A673 (cell line): Measurements from ENCODE around the gene ATP2B1. TPM values are rescaled to one million over a fixed set of nuclear protein-coding genes. Genes with fewer than 3 reads are reported as not detected.

Experiments used
- BruUV-seq: library from RNA; stranded (reverse); fragments of 400-500 nt; replicated peaks from 2 replicates; lab custom pipeline; 2021; lab: Mats Ljungman, UMichigan
- CTCF ChIA-PET: fragments of 300-600 bp; sonication (Branson Sonifier 250); formaldehyde crosslinking; loops from one replicate; lab custom pipeline; 2022; ENCODE audit warnings: antibody characterized with exemption; lab: Charles Lee
- POLR2A ChIA-PET: fragments of 300-600 bp; sonication (Branson Sonifier 250); formaldehyde crosslinking; loops from one replicate; lab custom pipeline; 2022; ENCODE audit warnings: antibody characterized with exemption; ENCODE audit not compliant: low non-redundant PET; lab: Charles Lee
- DNase-seq: peaks from one replicate; pipeline ENCODE4 v3.0.0-alpha.2; 2015; ENCODE audit warnings: low spot score
- H3K27ac ChIP-seq: fragments of 200-600 bp; sonication (generic); 2 replicates; pipeline ENCODE4 v1.5.1; 2016; ENCODE audit warnings: mixed run types, low read depth, mild to moderate bottlenecking, mixed read lengths, antibody characterized with exemption, low read length; ENCODE audit not compliant: poor library complexity, severe bottlenecking
- H3K27me3 ChIP-seq: fragments of 200-600 bp; sonication (generic); replicated peaks from 2 replicates; pipeline ENCODE4 v1.6.1; 2017; ENCODE audit warnings: mixed run types, low read depth, mild to moderate bottlenecking, mixed read lengths, antibody characterized with exemption, low read length; ENCODE audit not compliant: insufficient read depth, poor library complexity
- H3K36me3 ChIP-seq: fragments of 200-600 bp; sonication (generic); 2 replicates; pipeline ENCODE4 v1.6.1; 2016; ENCODE audit warnings: mixed run types, mild to moderate bottlenecking, mixed read lengths, antibody characterized with exemption, low read length; ENCODE audit not compliant: insufficient read depth, poor library complexity, severe bottlenecking
- H3K4me1 ChIP-seq: fragments of 200-600 bp; sonication (generic); 2 replicates; pipeline ENCODE4 v1.6.1; 2017; ENCODE audit warnings: mixed run types, mild to moderate bottlenecking, mixed read lengths, antibody characterized with exemption, low read length; ENCODE audit not compliant: insufficient read depth, poor library complexity, severe bottlenecking
- H3K4me3 ChIP-seq: fragments of 200-600 bp; sonication (generic); 2 replicates; pipeline ENCODE4 v1.5.1; 2016; ENCODE audit warnings: low read depth, mixed run types, mild to moderate bottlenecking, mixed read lengths, low read length; ENCODE audit not compliant: poor library complexity, severe bottlenecking
- H3K9me3 ChIP-seq: fragments of 200-600 bp; sonication (generic); 2 replicates; pipeline ENCODE4 v1.6.1; 2016; ENCODE audit warnings: mixed run types, low read depth, mild to moderate bottlenecking, mixed read lengths, antibody characterized with exemption, low read length; ENCODE audit not compliant: poor library complexity, severe bottlenecking
- EZH2 ChIP-seq: fragments of 200-600 bp; sonication (generic); IDR thresholded peaks from 2 replicates; pipeline ENCODE4 v1.6.1; 2017; ENCODE audit warnings: borderline replicate concordance, low read depth, mild to moderate bottlenecking, mixed read lengths, antibody characterized with exemption, low read length; ENCODE audit not compliant: poor library complexity, severe bottlenecking
- intact Hi-C: fragments of 100-400 bp; cut with micrococcal nuclease; formaldehyde crosslinking; loops from one replicate; pipeline ENCODE4 v1.10.0; 2022; ENCODE audit not compliant: unreplicated experiment
- total RNA-seq: library from RNA; stranded (reverse); gene quantifications from 2 replicates; pipeline ENCODE4 v1.2.3, GENCODE V29; 2021
- TF ChIP-seq, protein P1 (sequence below): fragments of 300-800, 200-600 bp; sonication (generic); conservative IDR thresholded peaks from 2 replicates; pipeline ENCODE4 v1.5.1; 2017; ENCODE audit warnings: low read depth, mild to moderate bottlenecking, antibody characterized with exemption, low read length, moderate library complexity, mixed read lengths

Gene ATP2B1
- total RNA-seq, 1 experiment from 2014 or later: 44.2 TPM

GRCh38 chr12:89733579-89734201, 25.1 kb upstream of the ATP2B1 start:
- POLR2A ChIA-PET: no interaction called here

DNA sequence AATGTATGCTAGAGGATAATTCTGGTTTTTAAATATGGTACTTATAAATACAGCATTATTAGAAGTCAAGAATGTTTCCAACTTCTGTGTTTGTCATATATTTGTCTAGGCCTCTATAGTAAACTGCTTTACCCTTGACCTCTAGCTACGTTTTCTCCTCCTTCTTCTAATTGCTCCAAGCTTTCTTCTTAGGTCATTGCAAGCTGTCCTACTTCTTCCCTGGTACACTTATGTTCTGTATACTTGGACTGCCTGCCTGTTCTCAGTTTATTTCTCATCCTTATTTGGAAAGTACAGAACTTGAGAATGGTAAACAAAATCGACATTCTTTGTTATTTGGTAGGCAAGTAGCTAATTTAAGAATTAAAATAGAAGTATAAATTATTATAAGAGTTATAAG, 23.9 kb upstream of the ATP2B1 start:
- intact Hi-C loops: loop anchor here (10.0 kb wide), 1 partner anchor 1612 kb away; no protein-coding TSS in a partner anchor
- ChIA-PET CTCF (no interaction called here), POLR2A (no interaction called here)
- H3K27ac ChIP-seq: no peak overlapping the region
- H3K4me3 ChIP-seq: no peak overlapping the region
- no peaks in the 10 kb centered on the region for H3K4me1 ChIP-seq
- DNase-seq: no peak
- TF ChIP-seq, protein P1, sequence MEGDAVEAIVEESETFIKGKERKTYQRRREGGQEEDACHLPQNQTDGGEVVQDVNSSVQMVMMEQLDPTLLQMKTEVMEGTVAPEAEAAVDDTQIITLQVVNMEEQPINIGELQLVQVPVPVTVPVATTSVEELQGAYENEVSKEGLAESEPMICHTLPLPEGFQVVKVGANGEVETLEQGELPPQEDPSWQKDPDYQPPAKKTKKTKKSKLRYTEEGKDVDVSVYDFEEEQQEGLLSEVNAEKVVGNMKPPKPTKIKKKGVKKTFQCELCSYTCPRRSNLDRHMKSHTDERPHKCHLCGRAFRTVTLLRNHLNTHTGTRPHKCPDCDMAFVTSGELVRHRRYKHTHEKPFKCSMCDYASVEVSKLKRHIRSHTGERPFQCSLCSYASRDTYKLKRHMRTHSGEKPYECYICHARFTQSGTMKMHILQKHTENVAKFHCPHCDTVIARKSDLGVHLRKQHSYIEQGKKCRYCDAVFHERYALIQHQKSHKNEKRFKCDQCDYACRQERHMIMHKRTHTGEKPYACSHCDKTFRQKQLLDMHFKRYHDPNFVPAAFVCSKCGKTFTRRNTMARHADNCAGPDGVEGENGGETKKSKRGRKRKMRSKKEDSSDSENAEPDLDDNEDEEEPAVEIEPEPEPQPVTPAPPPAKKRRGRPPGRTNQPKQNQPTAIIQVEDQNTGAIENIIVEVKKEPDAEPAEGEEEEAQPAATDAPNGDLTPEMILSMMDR: no peak
- TF ChIP-seq EZH2: no peak
- no TSS peak for BruUV-seq
- H3K27me3 ChIP-seq: no peaks in the 10 kb centered on the region
- peaks cover 4% of the 10 kb centered on the region for H3K9me3 ChIP-seq
- H3K36me3 ChIP-seq: no peaks in the 10 kb centered on the region

More at GRCh38 chr12:89733579-89734201, 25.1 kb upstream of the ATP2B1 start:
- peaks cover 4% of the 10 kb centered on the region for H3K9me3 ChIP-seq
- BruUV-seq: no TSS peak
- CTCF ChIA-PET: no interaction called here
- no peak overlapping the region for H3K27ac ChIP-seq
- no peaks in the 10 kb centered on the region for H3K4me1 ChIP-seq
- TF ChIP-seq EZH2: no peak
- TF ChIP-seq, protein P1: no peak
- H3K36me3 ChIP-seq: no peaks in the 10 kb centered on the region
- DNase-seq: peak; percentile 29
- H3K4me3 ChIP-seq: no peak overlapping the region
- no peaks in the 10 kb centered on the region for H3K27me3 ChIP-seq
- intact Hi-C loops: loop anchor here (10.0 kb wide), 1 partner anchor 1611 kb away; no protein-coding TSS in a partner anchor

DNA sequence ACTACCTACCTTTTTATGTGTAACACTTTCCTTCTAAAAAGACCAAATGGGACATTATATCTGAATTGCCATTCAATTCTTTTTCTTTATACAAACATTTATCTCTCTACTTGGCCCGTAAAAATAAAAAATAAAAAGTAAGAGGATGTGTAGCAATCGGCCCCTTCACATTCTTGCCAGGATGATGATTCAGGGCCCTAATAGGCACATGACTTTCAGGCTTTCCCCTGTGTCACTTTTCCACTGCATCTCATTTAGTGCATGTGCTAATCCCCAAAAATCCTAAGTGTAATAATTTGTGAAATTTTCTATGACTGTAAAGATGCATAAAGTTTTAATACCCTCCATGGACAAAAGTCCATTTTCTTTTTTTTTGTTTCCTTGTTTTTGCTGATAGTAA, 23.0 kb upstream of the ATP2B1 start:
- no TSS peak for BruUV-seq

More for the DNA sequence above, 23.0 kb upstream of the ATP2B1 start:
- no peak overlapping the region for H3K27ac ChIP-seq
- no peaks in the 10 kb centered on the region for H3K36me3 ChIP-seq
- intact Hi-C loops: loop anchor here (10.0 kb wide), 1 partner anchor 1613 kb away; no protein-coding TSS in a partner anchor
- POLR2A ChIA-PET: no interaction called here
- no peak overlapping the region for H3K4me3 ChIP-seq
- DNase-seq: peak; percentile 29
- TF ChIP-seq, protein P1: no peak
- no peak for TF ChIP-seq EZH2
- CTCF ChIA-PET: no interaction called here
- H3K4me1 ChIP-seq: no peaks in the 10 kb centered on the region
- peaks cover 4% of the 10 kb centered on the region for H3K9me3 ChIP-seq
- H3K27me3 ChIP-seq: no peaks in the 10 kb centered on the region
